ENCODE results near the gene FKBP11. TPM values are rescaled to one million over a fixed set of nuclear protein-coding genes. Genes with fewer than 3 reads are reported as not detected.
"Not testable (repeated sequence)": the region's sequence is repeated elsewhere in the genome, so short reads cannot be mapped to it uniquely, and the experiment has no call there.

The FKBP11 gene
- total RNA-seq, 6 experiments from 2014 or later = 34.9 to 59.5 (median 52.5) TPM

DNA sequence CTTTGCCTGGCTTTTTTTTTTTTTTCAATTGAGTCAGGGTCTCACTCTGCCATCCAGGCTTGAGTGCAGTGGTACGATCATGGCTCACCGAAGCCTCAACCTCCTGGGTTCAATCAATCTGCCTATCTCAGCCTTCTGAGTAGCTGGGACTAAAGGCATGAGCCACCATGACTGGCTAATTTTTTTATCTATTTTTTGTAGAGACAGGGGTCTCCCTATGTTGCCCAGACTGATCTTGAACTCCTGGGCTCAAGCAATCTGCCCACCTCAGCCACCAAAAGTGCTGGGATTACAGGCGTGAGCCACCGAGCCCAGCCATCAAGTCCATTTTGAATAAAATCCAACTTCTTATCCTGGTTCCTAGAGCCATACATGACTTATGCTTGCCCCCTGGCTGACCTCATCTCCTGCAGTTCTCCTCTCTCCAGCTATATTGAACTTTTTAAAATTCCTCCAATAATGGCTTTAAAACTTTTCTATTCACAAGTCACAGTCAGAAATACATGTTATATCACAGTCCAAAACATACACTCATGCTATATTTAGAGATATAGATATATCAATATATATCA lies 49.3 kb downstream of the FKBP11 start:
- Histone ChIP-seq H3K27ac (no peak overlapping the region), H3K4me1 (peaks cover 0 to 28% (median 12%) of the 10 kb centered on the region in 4 donors), H3K9me3 (no peaks in the 10 kb centered on the region), H3K36me3 (no peaks in the 10 kb centered on the region), H3K4me3 (no peak overlapping the region), H3K27me3 (no peaks in the 10 kb centered on the region)
- ATAC-seq (no peak), DNase-seq (no peak)
- 75% methylated on average over 2 of the region's 4 CpGs for WGBS (ENCODE audit: insufficient coverage, low coverage, low lambda C conversion rate, missing lambda C conversion rate)
- TF ChIP-seq, protein P1, sequence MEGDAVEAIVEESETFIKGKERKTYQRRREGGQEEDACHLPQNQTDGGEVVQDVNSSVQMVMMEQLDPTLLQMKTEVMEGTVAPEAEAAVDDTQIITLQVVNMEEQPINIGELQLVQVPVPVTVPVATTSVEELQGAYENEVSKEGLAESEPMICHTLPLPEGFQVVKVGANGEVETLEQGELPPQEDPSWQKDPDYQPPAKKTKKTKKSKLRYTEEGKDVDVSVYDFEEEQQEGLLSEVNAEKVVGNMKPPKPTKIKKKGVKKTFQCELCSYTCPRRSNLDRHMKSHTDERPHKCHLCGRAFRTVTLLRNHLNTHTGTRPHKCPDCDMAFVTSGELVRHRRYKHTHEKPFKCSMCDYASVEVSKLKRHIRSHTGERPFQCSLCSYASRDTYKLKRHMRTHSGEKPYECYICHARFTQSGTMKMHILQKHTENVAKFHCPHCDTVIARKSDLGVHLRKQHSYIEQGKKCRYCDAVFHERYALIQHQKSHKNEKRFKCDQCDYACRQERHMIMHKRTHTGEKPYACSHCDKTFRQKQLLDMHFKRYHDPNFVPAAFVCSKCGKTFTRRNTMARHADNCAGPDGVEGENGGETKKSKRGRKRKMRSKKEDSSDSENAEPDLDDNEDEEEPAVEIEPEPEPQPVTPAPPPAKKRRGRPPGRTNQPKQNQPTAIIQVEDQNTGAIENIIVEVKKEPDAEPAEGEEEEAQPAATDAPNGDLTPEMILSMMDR (IDR thresholded peaks at IDR 0.05) = no peak
- no peak for TF ChIP-seq POLR2A (IDR thresholded peaks at IDR 0.05)
- intact Hi-C loops (cut with DNase I) = no loop called here

DNA sequence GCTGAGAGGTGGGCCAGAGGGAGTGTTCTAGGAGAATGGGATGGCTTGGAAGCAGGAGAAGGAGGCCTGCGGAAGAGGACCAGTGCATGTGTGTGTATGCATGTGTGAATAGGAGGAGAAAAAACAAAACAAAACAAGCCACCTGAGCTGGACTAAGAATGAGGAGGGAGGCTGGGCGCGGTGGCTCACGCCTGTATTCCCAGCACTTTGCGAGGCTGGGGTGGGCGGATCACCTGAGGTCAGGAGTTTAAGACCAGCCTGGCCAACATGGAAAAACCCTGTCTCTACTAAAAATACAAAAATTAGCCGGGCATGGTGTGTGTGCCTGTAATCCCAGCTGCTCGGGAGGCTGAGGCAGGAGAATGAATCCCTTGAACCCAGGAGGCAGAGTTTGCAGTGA lies 51.8 kb downstream of the FKBP11 start:
- H3K4me1 ChIP-seq; ATAC-seq; H3K9me3 ChIP-seq; H3K27me3 ChIP-seq; H3K27ac ChIP-seq; intact Hi-C loops (cut with DNase I); H3K36me3 ChIP-seq; DNase-seq; H3K4me3 ChIP-seq: not testable (repeated sequence)
- 72% methylated on average over 8 of the region's 8 CpGs for WGBS (ENCODE audit: insufficient coverage, low coverage, low lambda C conversion rate, missing lambda C conversion rate)

DNA sequence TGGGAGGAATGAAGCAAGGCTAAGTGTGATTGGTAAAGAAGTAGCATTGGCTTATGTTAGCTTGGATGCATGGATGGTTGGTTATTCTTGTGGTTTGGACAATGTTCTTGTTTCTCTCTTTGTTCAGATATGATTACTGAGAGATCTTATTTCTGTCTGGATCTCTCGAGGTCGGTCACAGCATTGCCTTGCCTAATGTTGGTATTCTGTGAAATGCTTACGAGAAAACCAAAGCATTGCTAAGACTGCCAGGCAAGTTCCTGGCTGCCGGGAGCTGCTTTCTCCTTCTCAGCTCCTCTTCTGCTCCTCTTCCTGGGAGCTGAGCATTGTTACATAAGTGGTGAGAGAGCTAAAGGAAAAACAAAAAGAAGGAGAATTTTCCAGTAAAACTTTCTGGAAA lies 52.2 kb downstream of the FKBP11 start:
- Histone ChIP-seq H3K27ac (no peak overlapping the region), H3K27me3 (no peaks in the 10 kb centered on the region), H3K4me1 (peaks cover 0 to 3% (median 1%) of the 10 kb centered on the region in 4 donors), H3K4me3 (no peak overlapping the region), H3K9me3 (no peaks in the 10 kb centered on the region), H3K36me3 (no peaks in the 10 kb centered on the region)
- TF ChIP-seq POLR2A (IDR thresholded peaks at IDR 0.05) = no peak
- TF ChIP-seq, protein P1 (IDR thresholded peaks at IDR 0.05) = no peak
- intact Hi-C loops (cut with DNase I) = no loop called here
- DNase-seq (no peak), ATAC-seq (no peak)
- 84% methylated on average over 4 of the region's 4 CpGs for WGBS (ENCODE audit: insufficient coverage, low coverage, low lambda C conversion rate, missing lambda C conversion rate)

Small RNA genes lying within 50 kb of the gene (small RNA-seq; reads per million reads assigned to genes)
- gene AC073610.1 (0 reads per million in 2 experiments), gene RNU6-600P (0 reads per million in 2 experiments)

Other genes with a start within 250 kb of the FKBP11 start
- gene KANSL2, start 243.3 kb downstream of the FKBP11 start, total RNA-seq = 10 to 100 TPM in 3 of 6 experiments, 1 to 10 TPM in 3; 6.4 to 24.3 (median 12.0) TPM
- 10 to 100 TPM; 10.7 to 18.9 (median 13.9) TPM for gene CCNT1, start 208.8 kb downstream of the FKBP11 start, total RNA-seq
- 10 to 100 TPM; 10.9 to 21.4 (median 14.4) TPM for gene ADCY6, start 136.4 kb downstream of the FKBP11 start, total RNA-seq
- 1 to 10 TPM in 4 of 6 experiments, under 1 TPM in 2; 0.62 to 2.1 (median 1.2) TPM for gene CACNB3, start 107.0 kb downstream of the FKBP11 start, total RNA-seq
- gene DDX23, start 73.3 kb downstream of the FKBP11 start, total RNA-seq = 10 to 100 TPM; 24.4 to 39.6 (median 31.8) TPM
- 10 to 100 TPM in 5 of 6 experiments, 1 to 10 TPM in 1; 6.4 to 72.8 (median 17.2) TPM for gene RND1, start 59.6 kb downstream of the FKBP11 start, total RNA-seq
- 10 to 100 TPM; 30.9 to 50.7 (median 47.2) TPM for gene ARF3, start 32.0 kb upstream of the FKBP11 start, total RNA-seq
- under 1 TPM in 2 of 6 experiments, not detected in 4; 0.12 TPM for gene WNT10B, start 46.2 kb upstream of the FKBP11 start, total RNA-seq
- not detected for gene WNT1, start 52.8 kb upstream of the FKBP11 start, total RNA-seq
- gene DDN, start 73.9 kb upstream of the FKBP11 start, total RNA-seq = under 1 TPM in 2 of 6 experiments, not detected in 4; 0.18 to 0.19 TPM
- gene PRKAG1, start 93.3 kb upstream of the FKBP11 start, total RNA-seq = 10 to 100 TPM; 24.8 to 36.2 (median 30.1) TPM
- gene KMT2D, start 135.3 kb upstream of the FKBP11 start, total RNA-seq = 10 to 100 TPM; 28.6 to 35.4 (median 33.3) TPM
- under 1 TPM in 5 of 6 experiments, not detected in 1; 0.17 to 0.60 (median 0.43) TPM for gene RHEBL1, start 144.5 kb upstream of the FKBP11 start, total RNA-seq
- under 1 TPM in 3 of 6 experiments, not detected in 3; 0.04 to 0.13 (median 0.07) TPM for gene DHH, start 169.3 kb upstream of the FKBP11 start, total RNA-seq
- gene LMBR1L, start 185.4 kb upstream of the FKBP11 start, total RNA-seq = 10 to 100 TPM; 12.2 to 34.5 (median 16.3) TPM
- 100 to 1,000 TPM in 5 of 6 experiments, 10 to 100 TPM in 1; 90.3 to 370 (median 174) TPM for gene TUBA1B, start 205.9 kb upstream of the FKBP11 start, total RNA-seq